ENCODE results near the gene EBF4.

The EBF4 gene

GRCh38 chr20:2703716-2704475 is 11.3 kb downstream of the EBF4 start:
- no peak for DNase-seq

GRCh38 chr20:2705931-2706645 is 13.5 kb downstream of the EBF4 start:
- DNase-seq = no peak

- no peak for DNase-seq
These were observed 14.2 kb downstream of the EBF4 start for GRCh38 chr20:2706688-2707352.

- no peak for DNase-seq
These were observed 14.9 kb downstream of the EBF4 start for GRCh38 chr20:2707353-2708072.

GRCh38 chr20:2708073-2708415 is 15.5 kb downstream of the EBF4 start:
- DNase-seq = no peak

- DNase-seq = no peak
These were observed 16.1 kb downstream of the EBF4 start for GRCh38 chr20:2708665-2709064.

GRCh38 chr20:2709205-2709981 is 16.8 kb downstream of the EBF4 start:
- DNase-seq = no peak

GRCh38 chr20:2713285-2713684 is 20.7 kb downstream of the EBF4 start:
- no peak for DNase-seq

- DNase-seq = peak in 1 of 2 donors; percentile 8
These were observed 36.7 kb downstream of the EBF4 start for GRCh38 chr20:2729251-2729713.

- DNase-seq = no peak
These were observed 37.2 kb downstream of the EBF4 start for GRCh38 chr20:2729791-2730190.

GRCh38 chr20:2734899-2735298 is 42.3 kb downstream of the EBF4 start:
- DNase-seq = no peak

- no peak for DNase-seq
These were observed 43.9 kb downstream of the EBF4 start for GRCh38 chr20:2736441-2736840.

GRCh38 chr20:2738331-2739041 is 45.9 kb downstream of the EBF4 start:
- DNase-seq = no peak

- DNase-seq = no peak
These were observed 46.4 kb downstream of the EBF4 start for GRCh38 chr20:2739042-2739398.

- DNase-seq = no peak
These were observed 48.1 kb downstream of the EBF4 start for GRCh38 chr20:2740702-2741101.

GRCh38 chr20:2741463-2741862 is 48.9 kb downstream of the EBF4 start:
- no peak for DNase-seq

- no peak for DNase-seq
These were observed 49.3 kb downstream of the EBF4 start for GRCh38 chr20:2741881-2742280.

- DNase-seq = no peak
These were observed 49.9 kb downstream of the EBF4 start for GRCh38 chr20:2742431-2742830.

- DNase-seq = peak; percentile 25 to 67
These were observed 50.5 kb downstream of the EBF4 start for GRCh38 chr20:2742934-2743559.

- DNase-seq = no peak
These were observed 52.7 kb downstream of the EBF4 start for GRCh38 chr20:2745060-2745910.

Measured in inflammatory macrophage treated with lipopolysaccharide for 1 hour (primary cell).